OCI-LY1 (cell line): Measurements from ENCODE around the gene TEKT5.

ENCODE experiments used
- H2AFZ ChIP-seq: fragments of 200-600 bp; sonication (generic), shearing (Covaris generic); 2 replicates; pipeline ENCODE4 v1.6.0; 2014; ENCODE audit warnings: antibody characterized with exemption, mild to moderate bottlenecking, low read length
- H3F3A ChIP-seq: fragments of 200-600 bp; sonication (generic), shearing (Covaris generic); 2 replicates; pipeline ENCODE4 v1.6.0; 2014; ENCODE audit warnings: mild to moderate bottlenecking, antibody characterized with exemption, low read length, moderate library complexity; ENCODE audit not compliant: insufficient read depth
- H3K27ac ChIP-seq: fragments of 200-600 bp; sonication (generic); 2 replicates; pipeline ENCODE4 v1.5.1; 2014; ENCODE audit warnings: low read length, mixed run types, mild to moderate bottlenecking, low read depth; ENCODE audit not compliant: poor library complexity, severe bottlenecking
- H3K27me3 ChIP-seq: fragments of 200-600 bp; sonication (generic); 2 replicates; pipeline ENCODE4 v1.6.0; 2014; ENCODE audit warnings: antibody characterized with exemption, mild to moderate bottlenecking, low read length, moderate library complexity; ENCODE audit not compliant: insufficient read depth
- H3K36me3 ChIP-seq: fragments of 200-600 bp; sonication (generic); 2 replicates; pipeline ENCODE4 v1.6.1; 2014; ENCODE audit warnings: mild to moderate bottlenecking, antibody characterized with exemption, low read length, moderate library complexity, mixed read lengths; ENCODE audit not compliant: insufficient read depth
- H3K4me1 ChIP-seq: fragments of 200-600 bp; sonication (generic); 2 replicates; pipeline ENCODE4 v1.5.1; 2014; ENCODE audit warnings: mild to moderate bottlenecking, low read length, moderate library complexity; ENCODE audit not compliant: insufficient read depth, severe bottlenecking
- H3K4me2 ChIP-seq: fragments of 200-600 bp; sonication (generic), shearing (Covaris generic); 2 replicates; pipeline ENCODE4 v1.6.1; 2014; ENCODE audit warnings: low read length
- H3K4me3 ChIP-seq: fragments of 200-600 bp; sonication (generic); 2 replicates; pipeline ENCODE4 v1.5.1; 2014; ENCODE audit warnings: low read length, low read depth, mild to moderate bottlenecking, mixed read lengths; ENCODE audit not compliant: poor library complexity, severe bottlenecking
- H3K79me2 ChIP-seq: fragments of 200-600 bp; shearing (Covaris generic); 2 replicates; pipeline ENCODE4 v1.6.1; 2016; ENCODE audit warnings: mixed run types, low read length, mixed read lengths; ENCODE audit not compliant: insufficient read depth
- H3K9ac ChIP-seq: fragments of 200-600 bp; sonication (generic), shearing (Covaris generic); 2 replicates; pipeline ENCODE4 v1.6.1; 2014; ENCODE audit warnings: mild to moderate bottlenecking, low read length, mixed read lengths
- H3K9me2 ChIP-seq: fragments of 200-600 bp; sonication (generic), shearing (Covaris generic); 2 replicates; pipeline ENCODE4 v1.6.1; 2014; ENCODE audit warnings: low read depth, mild to moderate bottlenecking, low read length, mixed read lengths
- H3K9me3 ChIP-seq: fragments of 200-600 bp; shearing (Covaris generic); 2 replicates; pipeline ENCODE4 v1.6.1; 2014; ENCODE audit warnings: low read length, mixed read lengths
- H4K20me1 ChIP-seq: fragments of 200-600 bp; sonication (generic), shearing (Covaris generic); 2 replicates; pipeline ENCODE4 v1.6.0; 2016; ENCODE audit warnings: mild to moderate bottlenecking, low read length; ENCODE audit not compliant: insufficient read depth
- CTCF ChIP-seq: fragments of 200-600 bp; sonication (generic), shearing (Covaris generic); IDR thresholded peaks from 2 replicates; pipeline ENCODE4 v1.5.1; 2017; ENCODE audit warnings: mild to moderate bottlenecking, antibody characterized with exemption, low read length, moderate library complexity, mixed read lengths
- EZH2 ChIP-seq: fragments of 200-600 bp; sonication (generic), shearing (Covaris generic); IDR thresholded peaks from 2 replicates; pipeline ENCODE4 v1.8.0; 2017; ENCODE audit warnings: borderline replicate concordance, mixed run types, mild to moderate bottlenecking, antibody characterized with exemption, low read length, moderate library complexity, mixed read lengths

Gene TEKT5

GRCh38 chr16:10583269-10583668 is 111.5 kb downstream of the TEKT5 start:
- no peaks in the 10 kb centered on the region for H3K4me1 ChIP-seq
- H3K27me3 ChIP-seq: peaks cover 11% of the 10 kb centered on the region; the same call in 1 of the 2 replicates
- no peaks in the 10 kb centered on the region for H3K36me3 ChIP-seq
- no peaks in the 10 kb centered on the region for H3F3A ChIP-seq
- no peak overlapping the region for H3K27ac ChIP-seq
- no peaks in the 10 kb centered on the region for H3K79me2 ChIP-seq
- H3K9me2 ChIP-seq: no peaks in the 10 kb centered on the region
- no peak overlapping the region for H3K4me3 ChIP-seq
- no peak for TF ChIP-seq CTCF
- no peak for TF ChIP-seq EZH2
- H4K20me1 ChIP-seq: no peaks in the 10 kb centered on the region
- H3K4me2 ChIP-seq: no peak overlapping the region
- no peaks in the 10 kb centered on the region for H3K9me3 ChIP-seq
- H3K9ac ChIP-seq: no peak overlapping the region
- H2AFZ ChIP-seq: no peak overlapping the region

- Histone ChIP-seq H3K4me1 (no peaks in the 10 kb centered on the region), H3K27ac (no peak overlapping the region), H3K9me2 (no peaks in the 10 kb centered on the region), H3K9ac (no peak overlapping the region), H3K36me3 (no peaks in the 10 kb centered on the region), H3K79me2 (no peaks in the 10 kb centered on the region), H3K4me2 (no peak overlapping the region), H3K27me3 (peaks cover 11% of the 10 kb centered on the region; the same call in 1 of the 2 replicates), H3F3A (no peaks in the 10 kb centered on the region), H2AFZ (no peak overlapping the region), H4K20me1 (no peaks in the 10 kb centered on the region), H3K4me3 (no peak overlapping the region), H3K9me3 (no peaks in the 10 kb centered on the region)
- TF ChIP-seq CTCF (no peak), EZH2 (no peak)
Observed at GRCh38 chr16:10581507-10581906, 113.2 kb downstream of the TEKT5 start.

- Histone ChIP-seq H3K27ac (no peak overlapping the region), H3K4me1 (no peaks in the 10 kb centered on the region), H3K9me3 (no peaks in the 10 kb centered on the region), H3F3A (no peaks in the 10 kb centered on the region), H3K4me3 (no peak overlapping the region), H3K4me2 (no peak overlapping the region), H3K36me3 (no peaks in the 10 kb centered on the region), H4K20me1 (no peaks in the 10 kb centered on the region), H3K79me2 (no peaks in the 10 kb centered on the region), H3K9ac (no peak overlapping the region), H2AFZ (no peak overlapping the region), H3K27me3 (peaks cover 11% of the 10 kb centered on the region; the same call in 1 of the 2 replicates), H3K9me2 (no peaks in the 10 kb centered on the region)
- TF ChIP-seq EZH2: no peak
- TF ChIP-seq CTCF: no peak
Observed at GRCh38 chr16:10580883-10581247, 113.9 kb downstream of the TEKT5 start.
